CD14-positive monocyte (primary cell): ENCODE data around the gene SETD1A. TPM values are rescaled to one million over a fixed set of nuclear protein-coding genes. Genes with fewer than 3 reads are reported as not detected.

ENCODE experiments used
- DNase-seq, 3 donors: peaks; one replicate each; pipeline ENCODE4 v3.0.0-alpha.2; 2011 to 2022
- H2AFZ ChIP-seq: 2 replicates; pipeline ENCODE4 v1.6.0; 2012; ENCODE audit warnings: mild to moderate bottlenecking, low read depth, low read length, inconsistent platforms; ENCODE audit not compliant: insufficient read depth, poor library complexity, severe bottlenecking
- H3K27ac ChIP-seq, 2 donors: 1 replicate in 1 of 2; 2 replicates in 1 of 2; pipeline ENCODE4 v1.5.1; 2012 to 2013; ENCODE audit warnings: low read length in 2 of 2, control low read depth in 1 of 2, inconsistent platforms in 1 of 2, low read depth in 1 of 2, mild to moderate bottlenecking in 1 of 2
- H3K27me3 ChIP-seq, 2 donors: one replicate each; pipeline versions ENCODE4 v1.6.0 to v1.6.1; 2011 to 2013; ENCODE audit warnings: low read length in 2 of 2; ENCODE audit not compliant: control insufficient read depth in 2 of 2, insufficient read depth in 2 of 2
- H3K36me3 ChIP-seq, 2 donors: replicated peaks in 1 of 2; 1 replicate in 1 of 2; 2 replicates in 1 of 2; pipeline versions ENCODE4 v1.5.1 to v1.6.1; 2012 to 2013; ENCODE audit warnings: low read length in 2 of 2, control low read depth in 1 of 2, inconsistent platforms in 1 of 2, mild to moderate bottlenecking in 1 of 2; ENCODE audit not compliant: insufficient read depth in 2 of 2, control insufficient read depth in 1 of 2
- H3K4me1 ChIP-seq, 2 donors: 1 replicate in 1 of 2; 2 replicates in 1 of 2; pipeline versions ENCODE4 v1.5.1 to v1.6.1; 2012 to 2013; ENCODE audit warnings: low read length in 2 of 2, control low read depth in 1 of 2, inconsistent platforms in 1 of 2, mild to moderate bottlenecking in 1 of 2, moderate library complexity in 1 of 2; ENCODE audit not compliant: insufficient read depth in 2 of 2, control insufficient read depth in 1 of 2
- H3K4me2 ChIP-seq: replicated peaks from 2 replicates; pipeline ENCODE3; 2012; ENCODE audit warnings: low read length, moderate library complexity, mild to moderate bottlenecking; ENCODE audit not compliant: poor library complexity, severe bottlenecking; ENCODE audit errors: extremely low read depth
- H3K4me3 ChIP-seq, 3 experiments: fragments of 200-600 bp in 1 of 3; sonication (generic) in 1 of 3; replicated peaks in 1 of 3; 1 replicate in 2 of 3; 2 replicates in 1 of 3; pipeline ENCODE4 v1.5.1; 2011 to 2013; ENCODE audit warnings: low read length in 3 of 3, mild to moderate bottlenecking in 3 of 3, control low read depth in 2 of 3, low read depth in 2 of 3, inconsistent platforms in 1 of 3, moderate library complexity in 1 of 3
- H3K79me2 ChIP-seq: 2 replicates; pipeline ENCODE4 v1.6.0; 2012; ENCODE audit warnings: mild to moderate bottlenecking, control low read depth, inconsistent platforms, low read length, moderate library complexity; ENCODE audit not compliant: insufficient read depth
- H3K9ac ChIP-seq: 2 replicates; pipeline ENCODE4 v1.6.0; 2017; ENCODE audit warnings: low read length, mild to moderate bottlenecking; ENCODE audit not compliant: insufficient read depth, poor library complexity, severe bottlenecking
- H3K9me3 ChIP-seq, 2 donors: replicated peaks in 1 of 2; 1 replicate in 1 of 2; 2 replicates in 1 of 2; pipeline versions ENCODE4 v1.5.1 to v1.6.1; 2012 to 2013; ENCODE audit warnings: low read length in 2 of 2, control low read depth in 1 of 2; ENCODE audit not compliant: control insufficient read depth in 1 of 2, insufficient read depth in 1 of 2
- H4K20me1 ChIP-seq: 2 replicates; pipeline ENCODE4 v1.6.0; 2012; ENCODE audit warnings: mild to moderate bottlenecking, low read length, control low read depth, moderate library complexity; ENCODE audit not compliant: insufficient read depth
- H3K27ac Mint-ChIP-seq, 7 donors: one replicate each; pipeline ENCODE4 v1.8.0; 2020; ENCODE audit warnings: mild to moderate bottlenecking in 7 of 7, mixed read lengths in 7 of 7, moderate library complexity in 6 of 7, inconsistent platforms in 2 of 7
- H3K27me3 Mint-ChIP-seq, 3 donors: one replicate each; pipeline ENCODE4 v1.8.0; 2021 to 2022; ENCODE audit warnings: low read depth in 3 of 3, mild to moderate bottlenecking in 3 of 3, mixed read lengths in 3 of 3, moderate library complexity in 3 of 3, inconsistent platforms in 1 of 3
- H3K36me3 Mint-ChIP-seq, 2 donors: one replicate each; pipeline ENCODE4 v1.8.0; 2020; ENCODE audit warnings: mixed read lengths in 2 of 2, inconsistent platforms in 1 of 2, mild to moderate bottlenecking in 1 of 2
- H3K4me1 Mint-ChIP-seq: one replicate; pipeline ENCODE4 v1.8.0; 2020; ENCODE audit warnings: mild to moderate bottlenecking, mixed read lengths
- H3K4me3 Mint-ChIP-seq, 2 donors: one replicate each; pipeline ENCODE4 v1.8.0; 2020; ENCODE audit warnings: mild to moderate bottlenecking in 2 of 2, mixed read lengths in 2 of 2, moderate library complexity in 1 of 2
- H3K9me3 Mint-ChIP-seq, 7 donors: one replicate each; pipeline ENCODE4 v1.8.0; 2020 to 2022; ENCODE audit warnings: mixed read lengths in 7 of 7, mild to moderate bottlenecking in 6 of 7, moderate library complexity in 6 of 7, inconsistent platforms in 2 of 7
- WGBS: methylation state at CpG from one replicate; pipeline ENCODE4 v1.1.5; 2013; ENCODE audit warnings: missing lambda C conversion rate; ENCODE audit not compliant: insufficient coverage; 5-methylcytosine and 5-hydroxymethylcytosine counted together
- intact Hi-C, 2 donors: fragments of 100-400 bp; cut with micrococcal nuclease; formaldehyde crosslinking; loops; one replicate each; pipeline versions ENCODE4 v1.15.0 to v1.15.1; 2023
- polyA plus RNA-seq, 3 donors: library from polyadenylated mRNA; depleted of rRNA in 1 of 3; unstranded in 2 of 3; stranded (reverse) in 1 of 3; fragments of 300-500 nt in 2 of 3; fragments of >200 nt in 1 of 3; fragmentation: Illumina TruSeq in 2 of 3; gene quantifications; 1 replicate in 2 of 3; 2 replicates in 1 of 3; pipeline ENCODE4 v1.2.3, GENCODE V29; 2012 to 2021
- TF ChIP-seq, protein P1 (sequence below): fragments of 200-600 bp; IDR thresholded peaks from one replicate; pipeline ENCODE4 v1.8.0; 2022; ENCODE audit warnings: antibody characterized with exemption, mild to moderate bottlenecking

Gene SETD1A
- polyA plus RNA-seq, 3 donors, result 0.16 to 6.6 (median 1.3) TPM

- peaks cover 0 to 1% (median 0%) of the 10 kb centered on the region in 7 donors for H3K9me3 Mint-ChIP-seq
- peaks cover 28% of the 10 kb centered on the region for H3K4me1 Mint-ChIP-seq
- TF ChIP-seq, protein P1, sequence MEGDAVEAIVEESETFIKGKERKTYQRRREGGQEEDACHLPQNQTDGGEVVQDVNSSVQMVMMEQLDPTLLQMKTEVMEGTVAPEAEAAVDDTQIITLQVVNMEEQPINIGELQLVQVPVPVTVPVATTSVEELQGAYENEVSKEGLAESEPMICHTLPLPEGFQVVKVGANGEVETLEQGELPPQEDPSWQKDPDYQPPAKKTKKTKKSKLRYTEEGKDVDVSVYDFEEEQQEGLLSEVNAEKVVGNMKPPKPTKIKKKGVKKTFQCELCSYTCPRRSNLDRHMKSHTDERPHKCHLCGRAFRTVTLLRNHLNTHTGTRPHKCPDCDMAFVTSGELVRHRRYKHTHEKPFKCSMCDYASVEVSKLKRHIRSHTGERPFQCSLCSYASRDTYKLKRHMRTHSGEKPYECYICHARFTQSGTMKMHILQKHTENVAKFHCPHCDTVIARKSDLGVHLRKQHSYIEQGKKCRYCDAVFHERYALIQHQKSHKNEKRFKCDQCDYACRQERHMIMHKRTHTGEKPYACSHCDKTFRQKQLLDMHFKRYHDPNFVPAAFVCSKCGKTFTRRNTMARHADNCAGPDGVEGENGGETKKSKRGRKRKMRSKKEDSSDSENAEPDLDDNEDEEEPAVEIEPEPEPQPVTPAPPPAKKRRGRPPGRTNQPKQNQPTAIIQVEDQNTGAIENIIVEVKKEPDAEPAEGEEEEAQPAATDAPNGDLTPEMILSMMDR, result no peak
- Histone ChIP-seq H3K4me1 (peaks cover 31 to 34% of the 10 kb centered on the region in 2 donors), H3K79me2 (peaks cover 30% of the 10 kb centered on the region), H3K9me3 (no peaks in the 10 kb centered on the region), H3K4me3 (no peak overlapping the region), H3K27me3 (no peaks in the 10 kb centered on the region), H3K27ac (no peak overlapping the region), H3K36me3 (peaks cover 24 to 37% of the 10 kb centered on the region in 2 donors), H3K9ac (no peak overlapping the region), H4K20me1 (peaks cover 30% of the 10 kb centered on the region), H2AFZ (no peak overlapping the region), H3K4me2 (no peak overlapping the region)
- 95% methylated on average over 38 of the region's 38 CpGs for whole genome bisulfite sequencing
- peak overlapping the region in 1 of 7 donors; percentile 48 for H3K27ac Mint-ChIP-seq
- intact Hi-C loops, result no loop called here
- peaks cover 20 to 43% of the 10 kb centered on the region in 2 donors for H3K36me3 Mint-ChIP-seq
- peaks cover 0 to 3% (median 0%) of the 10 kb centered on the region in 3 donors for H3K27me3 Mint-ChIP-seq
- no peak overlapping the region for H3K4me3 Mint-ChIP-seq
- no peak for DNase-seq
Observed at GRCh38 chr16:30946671-30947540, 10.6 kb upstream of the SETD1A start.

DNA sequence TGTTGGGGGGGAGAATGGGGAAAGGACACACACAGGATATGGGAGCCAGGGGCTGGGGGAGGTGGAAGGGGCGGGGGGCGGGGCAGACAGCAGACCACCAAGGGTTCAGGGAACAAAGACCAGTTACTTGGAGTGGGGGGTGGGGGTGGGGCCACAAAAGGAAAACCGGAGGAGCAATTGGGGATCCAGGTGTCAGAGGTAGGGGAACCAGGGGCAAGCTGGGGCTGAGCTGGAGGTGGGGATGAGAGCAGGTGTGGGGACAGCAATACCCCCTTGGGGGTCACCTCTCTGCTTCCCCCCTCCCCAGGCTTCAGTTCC, 10.1 kb upstream of the SETD1A start:
- no peak overlapping the region for H3K4me2 ChIP-seq
- no peak overlapping the region for H3K9ac ChIP-seq
- DNase-seq, result no peak
- Mint-ChIP-seq H3K4me1 (peaks cover 22% of the 10 kb centered on the region), H3K4me3 (no peak overlapping the region), H3K36me3 (peaks cover 18 to 45% of the 10 kb centered on the region in 2 donors), H3K27me3 (peaks cover 0 to 3% (median 0%) of the 10 kb centered on the region in 3 donors), H3K9me3 (peaks cover 0 to 1% (median 0%) of the 10 kb centered on the region in 7 donors), H3K27ac (no peak overlapping the region)
- peaks cover 36% of the 10 kb centered on the region for H3K79me2 ChIP-seq
- intact Hi-C loops, result no loop called here
- H3K9me3 ChIP-seq, result no peaks in the 10 kb centered on the region
- peaks cover 32% of the 10 kb centered on the region for H4K20me1 ChIP-seq
- peaks cover 22 to 37% of the 10 kb centered on the region in 2 donors for H3K36me3 ChIP-seq
- H3K27ac ChIP-seq, result no peak overlapping the region
- no peak overlapping the region for H3K4me3 ChIP-seq
- no peak overlapping the region for H2AFZ ChIP-seq
- H3K27me3 ChIP-seq, result no peaks in the 10 kb centered on the region
- no CpG with 5 or more reads among the region's 3 CpGs for WGBS
- TF ChIP-seq, protein P1, result no peak
- H3K4me1 ChIP-seq, result peaks cover 25 to 28% of the 10 kb centered on the region in 2 donors
